ENCODE data around the gene GRID2.
"Not testable (repeated sequence)": the region's sequence is repeated elsewhere in the genome, so short reads cannot be mapped to it uniquely, and the experiment has no call there.

The GRID2 gene

GRCh38 chr4:92305878-92306520 lies 2.2 kb downstream of the GRID2 start:
- DNase-seq: no peak

- DNase-seq: no peak
Measured at GRCh38 chr4:92307181-92307580, 3.4 kb downstream of the GRID2 start.

- DNase-seq: no peak
Measured at GRCh38 chr4:92307866-92308265, 4.1 kb downstream of the GRID2 start.

- no peak for DNase-seq
Measured at GRCh38 chr4:92317047-92317446, 13.3 kb downstream of the GRID2 start.

GRCh38 chr4:92328095-92328494 lies 24.3 kb downstream of the GRID2 start:
- no peak for DNase-seq

- DNase-seq: no peak
Measured at GRCh38 chr4:92333016-92333415, 29.2 kb downstream of the GRID2 start.

GRCh38 chr4:92334716-92335350 lies 31.1 kb downstream of the GRID2 start:
- no peak for DNase-seq

GRCh38 chr4:92339676-92340075 lies 35.9 kb downstream of the GRID2 start:
- DNase-seq: no peak

GRCh38 chr4:92344216-92344615 lies 40.5 kb downstream of the GRID2 start:
- DNase-seq: no peak

- DNase-seq: no peak
Measured at GRCh38 chr4:92346289-92346688, 42.5 kb downstream of the GRID2 start.

- no peak for DNase-seq
Measured at GRCh38 chr4:92357966-92358365, 54.2 kb downstream of the GRID2 start.

- no peak for DNase-seq
Measured at GRCh38 chr4:92359491-92359890, 55.7 kb downstream of the GRID2 start.

GRCh38 chr4:92362028-92362427 lies 58.3 kb downstream of the GRID2 start:
- no peak for DNase-seq

- no peak for DNase-seq
Measured at GRCh38 chr4:92368653-92369052, 64.9 kb downstream of the GRID2 start.

- no peak for DNase-seq
Measured at GRCh38 chr4:92381616-92382015, 77.8 kb downstream of the GRID2 start.

- no peak for DNase-seq
Measured at GRCh38 chr4:92382128-92382527, 78.4 kb downstream of the GRID2 start.

GRCh38 chr4:92387459-92388069 lies 83.8 kb downstream of the GRID2 start:
- DNase-seq: no peak

GRCh38 chr4:92399032-92399431 lies 95.3 kb downstream of the GRID2 start:
- DNase-seq: no peak

- not testable (repeated sequence) for DNase-seq
Measured at GRCh38 chr4:92403525-92403924, 99.8 kb downstream of the GRID2 start.

- DNase-seq: no peak
Measured at GRCh38 chr4:92406488-92406887, 102.7 kb downstream of the GRID2 start.

- DNase-seq: no peak
Measured at GRCh38 chr4:92421920-92422319, 118.2 kb downstream of the GRID2 start.

- no peak for DNase-seq
Measured at GRCh38 chr4:92433272-92433758, 129.5 kb downstream of the GRID2 start.

- DNase-seq: not testable (repeated sequence)
Measured at GRCh38 chr4:92438722-92439121, 135.0 kb downstream of the GRID2 start.

- not testable (repeated sequence) for DNase-seq
Measured at GRCh38 chr4:92442131-92442530, 138.4 kb downstream of the GRID2 start.
